ENCODE data around the gene OCIAD1. TPM values are rescaled to one million over a fixed set of nuclear protein-coding genes. Genes with fewer than 3 reads are reported as not detected.

The OCIAD1 gene
- total RNA-seq, 1 experiment from 2014 or later: 163 TPM

- ChIA-PET CTCF (interaction anchor here (0.8 to 1.9 kb wide), 2 partner anchors 34 to 332 kb away, joined by 3 to 4 read pairs; no protein-coding TSS in a partner anchor), RAD21 (ENCODE audit: low non-redundant PET in 1 of 2, low total read pairs in 2 of 2, uncharacterized antibody in 2 of 2, unreplicated experiment in 2 of 2) (no interaction called here)
- no peaks in the 10 kb centered on the region for H3K27me3 ChIP-seq (ENCODE audit: insufficient read depth, low read length)
Measured at GRCh38 chr4:48910511-48910910, 79.6 kb downstream of the OCIAD1 start.

More at GRCh38 chr4:48910511-48910910, 79.6 kb downstream of the OCIAD1 start:
- POLR2A ChIA-PET: interaction anchor here (1.2 to 1.4 kb wide), 2 partner anchors 9 to 34 kb away, joined by 3 to 4 read pairs; no protein-coding TSS in a partner anchor
- no peaks in the 10 kb centered on the region for H4K20me1 ChIP-seq (ENCODE audit: insufficient read depth)
- H2AFZ ChIP-seq (ENCODE audit: low read depth, low read length, poor library complexity, severe bottlenecking): no peak overlapping the region
- no peak overlapping the region for H3K4me2 ChIP-seq (ENCODE audit: low read length)
- H3K9me3 ChIP-seq (ENCODE audit: control insufficient read depth in 1 of 2, insufficient read depth in 1 of 2, low read depth in 1 of 2, low read length in 2 of 2): no peaks in the 10 kb centered on the region
- no peak for DNase-seq (ENCODE audit: low read depth, low spot score)
- BruUV-seq (replicated peaks): no TSS peak
- ATAC-seq: no peak
- no peaks in the 10 kb centered on the region for H3K9me2 ChIP-seq (ENCODE audit: insufficient read depth)
- TF ChIP-seq CEBPB (IDR thresholded peaks at IDR 0.05; ENCODE audit: low read depth) (peak; percentile 70), RAD21 (IDR thresholded peaks at IDR 0.05; ENCODE audit: low read depth) (no peak), POLR2A (IDR thresholded peaks at IDR 0.05; ENCODE audit: borderline replicate concordance, extremely low read depth, insufficient read depth, insufficient read length) (no peak), FOSL1 (IDR thresholded peaks at IDR 0.05; ENCODE audit: low read depth) (no peak)
- no peaks in the 10 kb centered on the region for H3K36me3 ChIP-seq (ENCODE audit: control insufficient read depth in 1 of 2, insufficient read depth in 2 of 2, low read length in 2 of 2)
- H3K9ac ChIP-seq (ENCODE audit: low read length): no peak overlapping the region
- no peak overlapping the region for H3K27ac ChIP-seq (ENCODE audit: low read depth, low read length)
- H3K4me1 ChIP-seq (ENCODE audit: control insufficient read depth in 1 of 2, insufficient read depth in 2 of 2, low read length in 2 of 2): peaks cover 15 to 48% of the 10 kb centered on the region in 2 experiments
- no peaks in the 10 kb centered on the region; the same call in 1 of the 2 replicates for H3K79me2 ChIP-seq (ENCODE audit: insufficient read depth, low read length)
- intact Hi-C loops (cut with micrococcal nuclease): no loop called here
- H3K4me3 ChIP-seq (replicated peaks in 1 of 2; ENCODE audit: low read depth in 1 of 2, low read length in 2 of 2): no peak overlapping the region

Other genes with a start within 250 kb of the OCIAD1 start
- gene FRYL, start 50.8 kb upstream of the OCIAD1 start, total RNA-seq (2021; ENCODE audit: unreplicated experiment): 47.7 TPM
- 64.0 TPM for gene OCIAD2, start 75.7 kb downstream of the OCIAD1 start, total RNA-seq (2021; ENCODE audit: unreplicated experiment)
- not detected for gene CWH43, start 155.2 kb downstream of the OCIAD1 start, total RNA-seq (2021; ENCODE audit: unreplicated experiment)

All from HCT116 (cell line).